ENCODE results near the gene ADCY6.

DNA sequence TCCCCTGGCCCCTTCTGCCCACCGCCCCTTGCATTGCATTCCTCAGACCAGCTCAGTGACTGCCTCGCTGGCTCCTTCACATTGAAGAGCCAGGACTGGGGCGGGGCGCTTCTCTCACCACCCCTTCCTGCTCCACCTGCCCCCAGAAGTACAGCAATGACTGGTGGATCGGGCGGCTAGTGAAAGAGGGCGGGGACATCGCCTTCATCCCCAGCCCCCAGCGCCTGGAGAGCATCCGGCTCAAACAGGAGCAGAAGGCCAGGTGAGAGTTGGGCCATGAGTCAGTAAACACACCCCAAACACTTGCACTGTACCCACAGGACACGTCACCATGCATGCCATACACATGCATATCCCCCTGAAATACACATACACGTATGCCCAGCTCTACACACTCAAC is 35.2 kb upstream of the ADCY6 start:
- TF ChIP-seq POLR2A (IDR thresholded peaks at IDR 0.05; ENCODE audit: low read depth, low read length) (no peak), POLR2AphosphoS5 (IDR thresholded peaks at IDR 0.05; ENCODE audit: low read depth, low read length) (no peak), POU2F2 (IDR thresholded peaks at IDR 0.05; ENCODE audit: low read depth, low read length) (no peak), PAX5 (IDR thresholded peaks at IDR 0.05; ENCODE audit: insufficient read depth, low read length, severe bottlenecking) (no peak), SPI1 (IDR thresholded peaks at IDR 0.05; ENCODE audit: low read depth, low read length) (no peak), TAF1 (IDR thresholded peaks at IDR 0.05; ENCODE audit: low read depth, low read length) (no peak)

Data from GM12891 (cell line).